DMS53 (cell line): ENCODE measurements around the gene ZNF681.
"Not testable (repeated sequence)": the region's sequence is repeated elsewhere in the genome, so short reads cannot be mapped to it uniquely, and the experiment has no call there.

Source experiments
- DNase-seq: peaks from one replicate; lab custom pipeline; 2025; lab: John Stamatoyannopoulos, UW

ZNF681 gene

GRCh38 chr19:23772675-23773063 lies 14.0 kb upstream of the ZNF681 start:
- DNase-seq: no peak

GRCh38 chr19:23771761-23772674 lies 13.3 kb upstream of the ZNF681 start:
- no peak for DNase-seq

GRCh38 chr19:23771316-23771715 lies 12.6 kb upstream of the ZNF681 start:
- DNase-seq: no peak

GRCh38 chr19:23770672-23771250 lies 12.1 kb upstream of the ZNF681 start:
- DNase-seq: no peak

- DNase-seq: no peak
Observed at GRCh38 chr19:23769691-23770468, 11.2 kb upstream of the ZNF681 start.

GRCh38 chr19:23766951-23767350 lies 8.3 kb upstream of the ZNF681 start:
- no peak for DNase-seq

GRCh38 chr19:23764781-23765180 lies 6.1 kb upstream of the ZNF681 start:
- no peak for DNase-seq

- peak; percentile 93 for DNase-seq
Observed at GRCh38 chr19:23762884-23763711, 4.4 kb upstream of the ZNF681 start.

GRCh38 chr19:23762548-23762883 lies 3.8 kb upstream of the ZNF681 start:
- DNase-seq: no peak

- DNase-seq: not testable (repeated sequence)
Observed at GRCh38 chr19:23760326-23760725, 1.6 kb upstream of the ZNF681 start.

- not testable (repeated sequence) for DNase-seq
Observed at GRCh38 chr19:23743633-23744232, 15.0 kb downstream of the ZNF681 start.

GRCh38 chr19:23730729-23731465 lies 27.8 kb downstream of the ZNF681 start:
- DNase-seq: not testable (repeated sequence)

GRCh38 chr19:23724161-23724560 lies 34.5 kb downstream of the ZNF681 start:
- DNase-seq: not testable (repeated sequence)

- no peak for DNase-seq
Observed at GRCh38 chr19:23718802-23719201, 39.9 kb downstream of the ZNF681 start.

GRCh38 chr19:23716792-23717191 lies 41.9 kb downstream of the ZNF681 start:
- peak; percentile 1 for DNase-seq

- no peak for DNase-seq
Observed at GRCh38 chr19:23709347-23709746, 49.3 kb downstream of the ZNF681 start.

GRCh38 chr19:23706657-23707056 lies 52.0 kb downstream of the ZNF681 start:
- DNase-seq: no peak

- no peak for DNase-seq
Observed at GRCh38 chr19:23699521-23699860, 59.2 kb downstream of the ZNF681 start.

GRCh38 chr19:23698711-23699520 lies 59.8 kb downstream of the ZNF681 start:
- DNase-seq: peak; percentile 51

GRCh38 chr19:23692937-23693336 lies 65.8 kb downstream of the ZNF681 start:
- DNase-seq: not testable (repeated sequence)
